DOHH2 (cell line): ENCODE measurements around the gene ATAD3B.

Experiments
- CTCF ChIP-seq: fragments of 200-600 bp; sonication (generic); IDR thresholded peaks from one replicate; pipeline ENCODE4 v1.5.1; 2014; ENCODE audit warnings: antibody characterized with exemption, mild to moderate bottlenecking, low read depth, low read length; ENCODE audit not compliant: poor library complexity, severe bottlenecking
- EZH2phosphoT487 ChIP-seq: fragments of 200-600 bp; sonication (generic); IDR thresholded peaks from 2 replicates; pipeline ENCODE4 v1.6.1; 2017; ENCODE audit warnings: borderline replicate concordance, mild to moderate bottlenecking, antibody characterized with exemption, low read length, moderate library complexity, mixed read lengths

DNA sequence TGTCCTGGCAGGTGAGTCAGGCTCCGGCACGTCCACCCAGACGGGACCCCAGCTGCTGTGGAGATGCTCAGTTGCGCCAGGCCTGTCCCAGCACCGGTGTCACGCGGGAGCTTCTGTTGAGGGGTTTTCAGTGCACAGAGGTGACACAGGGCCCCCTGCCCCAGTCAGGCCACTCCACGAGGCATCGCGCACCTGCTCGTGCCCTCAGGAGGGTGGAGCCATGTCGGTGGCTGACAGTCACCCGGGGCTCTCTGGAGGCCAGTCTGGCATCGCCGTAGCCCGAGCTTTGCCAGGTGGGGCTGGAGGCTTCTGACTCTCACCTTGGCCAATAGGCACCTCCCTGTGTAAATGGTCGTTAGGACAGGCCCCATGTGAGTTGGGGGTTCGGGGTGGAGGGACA, 57.8 kb downstream of the ATAD3B start:
- TF ChIP-seq CTCF, result no peak
- no peak for TF ChIP-seq EZH2phosphoT487
